GM23338 (cell line): ENCODE results near the gene FOXL1. TPM values are rescaled to one million over a fixed set of nuclear protein-coding genes. Genes with fewer than 3 reads are reported as not detected.

Experiments used
- ATAC-seq: fragments of 200-7000 bp; cut with Tn5 transposase; 3 replicates; pipeline ENCODE4 v1.9.1; 2020
- DNase-seq: peaks from one replicate; pipeline ENCODE4 v3.0.0-alpha.2; 2015; ENCODE audit warnings: low spot score
- H2AFZ ChIP-seq: fragments of 200-600 bp; sonication (generic); 2 replicates; pipeline ENCODE4 v1.8.0; 2016; ENCODE audit warnings: antibody characterized with exemption, mild to moderate bottlenecking, moderate library complexity
- H3F3A ChIP-seq: fragments of 200-600 bp; sonication (generic); replicated peaks from 2 replicates; pipeline ENCODE4 v1.8.0; 2017; ENCODE audit warnings: antibody characterized with exemption, mixed run types, low read depth
- H3K27ac ChIP-seq: fragments of 200-600 bp; sonication (generic); 2 replicates; pipeline ENCODE4 v1.6.1; 2016; ENCODE audit warnings: low read depth
- H3K27me3 ChIP-seq: fragments of 200-600 bp; sonication (generic); 2 replicates; pipeline ENCODE4 v1.8.0; 2016; ENCODE audit warnings: mild to moderate bottlenecking, mixed run types, moderate library complexity; ENCODE audit not compliant: insufficient read depth
- H3K36me3 ChIP-seq: fragments of 200-600 bp; sonication (generic); 2 replicates; pipeline ENCODE4 v1.8.0; 2016; ENCODE audit warnings: mild to moderate bottlenecking; ENCODE audit not compliant: insufficient read depth
- H3K4me1 ChIP-seq: fragments of 200-600 bp; sonication (generic); 2 replicates; pipeline ENCODE4 v1.8.0; 2016; ENCODE audit warnings: mild to moderate bottlenecking, moderate library complexity; ENCODE audit not compliant: insufficient read depth
- H3K4me2 ChIP-seq: fragments of 200-600 bp; sonication (generic); 2 replicates; pipeline ENCODE4 v1.7.1; 2017; ENCODE audit warnings: mixed run types
- H3K4me3 ChIP-seq: fragments of 200-600 bp; sonication (generic); 2 replicates; pipeline ENCODE4 v1.6.1; 2016; ENCODE audit warnings: mixed run types
- H3K79me2 ChIP-seq: fragments of 200-600 bp; sonication (generic); replicated peaks from 2 replicates; pipeline ENCODE4 v1.8.0; 2017; ENCODE audit warnings: mild to moderate bottlenecking; ENCODE audit not compliant: insufficient read depth
- H3K9me2 ChIP-seq: fragments of 200-600 bp; sonication (generic); 2 replicates; pipeline ENCODE4 v1.8.0; 2017; ENCODE audit not compliant: insufficient read depth
- H4K20me1 ChIP-seq: fragments of 200-600 bp; sonication (generic); replicated peaks from 2 replicates; pipeline ENCODE4 v1.8.0; 2017; ENCODE audit warnings: mild to moderate bottlenecking; ENCODE audit not compliant: insufficient read depth
- H3K27ac Mint-ChIP-seq: 2 replicates; pipeline ENCODE4 v1.8.0; 2020; ENCODE audit warnings: inconsistent platforms, mild to moderate bottlenecking, moderate library complexity, mixed read lengths
- H3K27me3 Mint-ChIP-seq: 3 replicates; pipeline ENCODE4 v1.8.0; 2022; ENCODE audit warnings: low read depth, mild to moderate bottlenecking, moderate library complexity, mixed read lengths, inconsistent platforms; ENCODE audit not compliant: insufficient read depth, poor library complexity
- H3K36me3 Mint-ChIP-seq: 3 replicates; pipeline ENCODE4 v1.8.0; 2021; ENCODE audit warnings: low read depth, mild to moderate bottlenecking, inconsistent platforms, moderate library complexity, mixed read lengths
- H3K4me1 Mint-ChIP-seq: 3 replicates; pipeline ENCODE4 v1.8.0; 2020; ENCODE audit warnings: mild to moderate bottlenecking, inconsistent platforms, mixed read lengths
- H3K4me3 Mint-ChIP-seq: 3 replicates; pipeline ENCODE4 v1.8.0; 2021; ENCODE audit warnings: moderate library complexity, mild to moderate bottlenecking, inconsistent platforms, mixed read lengths
- H3K9me3 Mint-ChIP-seq: 3 replicates; pipeline ENCODE4 v1.8.0; 2020; ENCODE audit warnings: moderate library complexity, mild to moderate bottlenecking, inconsistent platforms, mixed read lengths
- CREB1 ChIP-seq: fragments of 250-450 bp; sonication (Bioruptor Pico); IDR thresholded peaks from 2 replicates; pipeline ENCODE4 v1.5.0; 2020; ENCODE audit warnings: low read depth, mild to moderate bottlenecking, moderate library complexity
- CTCF ChIP-seq, 2 experiments: fragments of 200-600 bp in 1 of 2; sonication (generic) in 1 of 2; conservative IDR thresholded peaks; 2 replicates each; pipeline versions ENCODE4 v1.5.1 to v1.6.1; 2016 to 2017; ENCODE audit warnings: antibody characterized with exemption in 2 of 2, low read depth in 2 of 2, mild to moderate bottlenecking in 2 of 2, moderate library complexity in 1 of 2
- EZH2 ChIP-seq: fragments of 200-600 bp; sonication (generic); IDR thresholded peaks from one replicate; pipeline ENCODE4 v1.8.0; 2017; ENCODE audit warnings: antibody characterized with exemption, mild to moderate bottlenecking, low read depth; ENCODE audit not compliant: unreplicated experiment
- EZH2phosphoT487 ChIP-seq: fragments of 200-600 bp; sonication (generic); IDR thresholded peaks from one replicate; pipeline ENCODE4 v1.8.1; 2018; ENCODE audit warnings: antibody characterized with exemption; ENCODE audit not compliant: unreplicated experiment
- JUNB ChIP-seq: IDR thresholded peaks from one replicate; pipeline ENCODE4 v1.6.1; 2016; ENCODE audit warnings: antibody characterized with exemption; ENCODE audit not compliant: unreplicated experiment
- NANOG ChIP-seq: IDR thresholded peaks from 2 replicates; pipeline ENCODE4 v1.6.1; 2016; ENCODE audit warnings: antibody characterized with exemption, borderline replicate concordance
- POLR2AphosphoS5 ChIP-seq: IDR thresholded peaks from 2 replicates; pipeline ENCODE4 v1.6.1; 2016; ENCODE audit warnings: antibody characterized with exemption, low read depth
- REST ChIP-seq: IDR thresholded peaks from one replicate; pipeline ENCODE4 v1.6.1; 2018; ENCODE audit warnings: antibody characterized with exemption; ENCODE audit not compliant: unreplicated experiment
- STAT1 ChIP-seq: IDR thresholded peaks from one replicate; pipeline ENCODE4 v1.6.1; 2016; ENCODE audit warnings: antibody characterized with exemption; ENCODE audit not compliant: unreplicated experiment
- ZNF114 ChIP-seq: fragments of 250-450 bp; sonication (Bioruptor Pico); IDR thresholded peaks from 2 replicates; pipeline ENCODE4 v1.5.0; 2020; ENCODE audit warnings: mild to moderate bottlenecking, moderate library complexity
- ZNF331 ChIP-seq: fragments of 250-450 bp; sonication (Bioruptor Pico); IDR thresholded peaks from 2 replicates; pipeline ENCODE4 v1.5.0; 2020; ENCODE audit warnings: low read depth, mild to moderate bottlenecking, moderate library complexity
- polyA plus RNA-seq: library from polyadenylated mRNA; unstranded; fragments of >200 nt; fragmentation: Nextera tagmentation; extraction: Ambion mirVana; gene quantifications from 2 replicates; pipeline ENCODE4 v1.2.1, GENCODE V29; 2016
- total RNA-seq: library from RNA; depleted of rRNA; stranded (reverse); fragments of >200 nt; shearing (Covaris generic); gene quantifications from 2 replicates; pipeline ENCODE4 v1.2.3, GENCODE V29; 2014
- TF ChIP-seq, protein P1 (sequence below): IDR thresholded peaks from 2 replicates; pipeline ENCODE4 v1.6.1; 2016; ENCODE audit warnings: antibody characterized with exemption

FOXL1 gene
- total and polyA plus RNA-seq, 2 experiments from 2014 or later: 0.31 TPM; not detected in 1

DNA sequence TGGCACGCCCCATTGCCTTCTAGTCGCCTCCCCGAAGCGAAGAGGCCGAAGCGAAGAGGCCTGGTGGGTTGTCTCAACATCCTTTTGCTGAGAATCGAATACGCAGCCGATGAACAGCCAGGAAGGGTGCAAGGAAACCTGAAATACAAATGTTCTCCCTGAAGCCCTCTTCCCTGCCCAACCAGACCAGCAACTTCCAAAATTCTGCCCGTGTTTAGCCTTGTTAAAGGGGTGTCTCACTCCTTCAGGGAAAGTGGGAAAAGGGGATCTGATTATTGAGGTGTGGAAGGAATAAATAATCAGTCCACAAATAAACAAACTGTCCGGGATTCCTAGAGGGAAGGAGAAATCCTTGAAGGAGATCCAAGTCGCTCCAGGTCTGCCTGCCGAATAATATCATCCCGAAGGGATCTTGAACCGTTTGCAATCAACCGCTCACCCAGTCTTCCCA, 13.1 kb upstream of the FOXL1 start (continued):
- TF ChIP-seq REST: no peak
- TF ChIP-seq STAT1: no peak
- TF ChIP-seq, protein P1, sequence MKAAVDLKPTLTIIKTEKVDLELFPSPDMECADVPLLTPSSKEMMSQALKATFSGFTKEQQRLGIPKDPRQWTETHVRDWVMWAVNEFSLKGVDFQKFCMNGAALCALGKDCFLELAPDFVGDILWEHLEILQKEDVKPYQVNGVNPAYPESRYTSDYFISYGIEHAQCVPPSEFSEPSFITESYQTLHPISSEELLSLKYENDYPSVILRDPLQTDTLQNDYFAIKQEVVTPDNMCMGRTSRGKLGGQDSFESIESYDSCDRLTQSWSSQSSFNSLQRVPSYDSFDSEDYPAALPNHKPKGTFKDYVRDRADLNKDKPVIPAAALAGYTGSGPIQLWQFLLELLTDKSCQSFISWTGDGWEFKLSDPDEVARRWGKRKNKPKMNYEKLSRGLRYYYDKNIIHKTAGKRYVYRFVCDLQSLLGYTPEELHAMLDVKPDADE: no peak
- peak; percentile 69 for TF ChIP-seq EZH2phosphoT487
- TF ChIP-seq ZNF114: no peak
- peak; percentile 92 for TF ChIP-seq EZH2
- TF ChIP-seq NANOG: no peak
- TF ChIP-seq CREB1: no peak

DNA sequence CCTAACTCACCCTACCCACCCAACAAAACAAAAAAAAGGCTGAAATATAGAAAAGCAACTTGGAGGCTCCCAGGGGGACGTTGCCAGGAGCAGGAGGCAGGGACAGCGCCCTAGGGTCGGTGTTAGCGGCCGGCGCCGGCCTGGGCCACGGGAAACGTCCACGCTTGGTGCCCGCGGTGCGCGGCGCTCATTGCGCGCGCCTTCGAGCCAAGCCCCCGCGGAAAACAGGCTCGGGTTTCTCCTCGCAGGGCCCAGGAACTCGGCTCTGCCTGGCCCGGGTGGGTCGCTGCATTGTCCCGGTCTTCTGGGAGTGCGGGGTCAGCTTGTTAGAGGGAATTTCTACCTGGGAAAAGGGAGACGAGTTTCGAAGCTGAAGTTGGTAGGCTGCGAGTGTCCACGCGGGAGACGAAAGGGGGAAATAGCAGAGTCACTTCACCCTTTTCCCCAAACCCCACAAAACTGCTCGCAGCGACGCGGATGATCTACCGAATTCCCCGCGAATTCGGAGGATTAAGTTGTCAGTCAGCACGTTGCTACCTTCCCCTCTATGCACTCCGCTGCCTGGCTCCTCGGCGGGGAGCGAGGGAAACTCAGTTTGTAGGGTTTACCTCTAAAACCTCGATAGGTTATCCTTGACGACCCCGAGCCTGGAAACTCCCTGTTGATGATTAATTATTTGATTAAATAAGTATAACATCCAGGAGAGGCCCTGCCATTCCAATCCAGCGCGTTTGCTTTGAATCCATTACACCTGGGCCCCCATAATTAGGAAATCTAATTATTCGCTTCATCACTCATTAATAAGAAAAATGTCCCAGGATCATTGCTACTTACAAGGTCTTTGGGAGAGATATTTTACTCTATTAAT, 12.5 kb upstream of the FOXL1 start:
- no peak overlapping the region for H3K27ac ChIP-seq
- DNase-seq (peak; percentile 67), ATAC-seq (no peak; the same call in 2 of the 3 replicates)
- TF ChIP-seq EZH2: peak; percentile 85
- TF ChIP-seq JUNB: no peak
- no peak for TF ChIP-seq CTCF (conservative IDR thresholded peaks at IDR 0.05; ENCODE audit: low read depth in 2 of 2)
- TF ChIP-seq, protein P1: no peak
- TF ChIP-seq EZH2phosphoT487: peak; percentile 52
- no peak for TF ChIP-seq ZNF114
- no peak for TF ChIP-seq ZNF331
- TF ChIP-seq POLR2AphosphoS5: no peak
- H2AFZ ChIP-seq: peak overlapping the region; percentile 52; the same call in 1 of the 2 replicates
- peaks cover 7% of the 10 kb centered on the region for H3F3A ChIP-seq
- no peak overlapping the region for H3K27ac Mint-ChIP-seq
- H3K9me3 Mint-ChIP-seq: peaks cover 5% of the 10 kb centered on the region; the same call in 1 of the 3 replicates
- peaks cover 18% of the 10 kb centered on the region for H4K20me1 ChIP-seq
- peak overlapping the region; percentile 80 for H3K4me2 ChIP-seq
- no peaks in the 10 kb centered on the region for H3K36me3 ChIP-seq
- peaks cover 43% of the 10 kb centered on the region for H3K4me1 Mint-ChIP-seq
- H3K27me3 ChIP-seq: peaks cover 83% of the 10 kb centered on the region
- no peaks in the 10 kb centered on the region for H3K36me3 Mint-ChIP-seq
- H3K27me3 Mint-ChIP-seq: peaks cover 79% of the 10 kb centered on the region
- H3K4me3 Mint-ChIP-seq: peak overlapping the region; percentile 62
- peak overlapping the region; percentile 49 for H3K4me3 ChIP-seq
- H3K79me2 ChIP-seq: no peaks in the 10 kb centered on the region
- no peaks in the 10 kb centered on the region for H3K9me2 ChIP-seq
- peaks cover 46% of the 10 kb centered on the region for H3K4me1 ChIP-seq
